ENCODE data around the gene ZMIZ1. TPM values are rescaled to one million over a fixed set of nuclear protein-coding genes. Genes with fewer than 3 reads are reported as not detected.

Gene ZMIZ1
- total RNA-seq, 1 experiment from 2014 or later: 23.5 TPM

DNA sequence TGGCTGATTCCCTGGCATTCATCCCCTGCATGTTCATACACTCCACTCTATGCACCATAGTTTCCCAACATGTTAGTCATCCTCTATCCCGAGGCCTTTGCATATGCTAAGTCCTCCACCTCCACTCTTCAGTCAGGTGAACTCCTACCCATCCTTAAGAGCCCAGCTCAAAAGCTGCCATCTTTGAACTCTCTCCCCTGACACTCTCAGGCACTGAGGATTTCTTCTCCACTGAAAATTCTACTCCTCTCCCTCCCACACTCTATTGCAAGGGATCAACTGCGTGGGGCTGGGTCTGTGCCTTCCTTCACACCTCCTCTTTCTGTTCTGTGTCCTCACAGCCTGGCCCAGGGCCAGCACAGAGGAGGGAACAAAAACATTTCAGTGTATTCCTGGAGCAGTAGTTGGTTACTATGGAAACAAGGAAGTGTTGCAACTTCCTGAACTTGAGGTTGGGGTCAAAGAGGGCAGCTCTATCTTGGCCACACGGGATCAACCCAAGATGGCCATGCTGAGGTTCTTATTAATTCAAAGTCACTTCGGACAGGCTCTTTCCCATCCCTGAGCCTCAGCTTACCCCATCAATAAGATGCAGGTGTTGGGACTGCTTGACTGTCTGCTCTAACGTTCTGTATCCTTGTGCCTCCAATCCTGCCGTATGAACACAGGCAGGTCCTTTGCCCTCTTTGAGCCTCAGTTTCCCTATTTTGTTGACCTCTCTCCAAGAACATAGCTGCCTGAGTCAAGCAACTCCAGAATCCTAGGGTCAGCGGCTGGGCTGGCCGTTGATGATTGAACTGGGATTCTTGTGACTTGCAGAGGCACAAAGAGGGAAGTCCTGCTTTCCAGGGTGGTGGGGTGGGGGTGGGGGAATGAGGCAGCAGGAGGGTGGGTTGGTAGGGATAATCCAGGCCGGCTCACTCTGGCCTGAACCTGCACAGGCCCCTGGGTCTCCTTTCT, 15.5 kb downstream of the ZMIZ1 start:
- peaks cover 65% of the 10 kb centered on the region for H3K4me1 Mint-ChIP-seq (ENCODE audit: low read depth, unreplicated experiment)

DNA sequence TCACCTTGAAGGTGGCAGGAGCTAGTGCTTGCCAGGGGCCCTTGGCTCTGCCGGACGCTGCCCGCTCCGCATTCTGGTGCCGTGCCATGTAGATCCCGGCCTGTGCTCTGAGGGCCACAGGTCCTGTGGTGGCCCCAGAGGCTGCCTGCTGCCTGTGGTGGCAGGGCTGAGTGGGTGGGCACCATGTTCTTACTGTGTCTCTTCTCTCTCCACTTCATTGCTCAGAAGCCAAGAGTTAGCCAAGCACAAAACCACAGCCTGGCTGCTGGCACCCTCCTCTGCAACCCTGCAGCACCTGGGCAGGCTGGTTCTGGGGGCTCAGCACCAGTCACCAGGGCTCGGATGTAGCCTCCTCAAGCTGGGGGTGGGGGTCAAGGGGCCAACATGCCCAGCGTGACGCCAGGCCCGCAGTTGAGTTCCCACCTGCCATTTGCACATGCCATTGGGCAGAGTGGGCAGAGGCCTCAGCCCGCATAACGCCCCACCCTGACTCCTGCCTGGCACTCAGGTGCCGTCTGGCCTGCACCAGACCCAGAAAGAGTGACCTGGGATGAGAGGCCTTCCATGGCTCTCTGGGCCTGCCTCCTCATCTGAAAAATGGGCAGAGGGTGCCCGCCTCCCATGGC, 16.3 kb downstream of the ZMIZ1 start:
- intact Hi-C loops (cut with micrococcal nuclease; ENCODE audit: unreplicated experiment): loop anchor here (5.0 kb wide), 1 partner anchor 42 kb away; no protein-coding TSS in a partner anchor
- no peak overlapping the region for H3K27ac Mint-ChIP-seq (ENCODE audit: unreplicated experiment)
- CTCF ChIA-PET: interaction anchor here (0.7 kb wide), 1 partner anchor 281 kb away, joined by 3 read pairs; no protein-coding TSS in a partner anchor
- no peaks in the 10 kb centered on the region for H3K9me3 Mint-ChIP-seq (ENCODE audit: low read depth, unreplicated experiment)
- no peaks in the 10 kb centered on the region for H3K27me3 Mint-ChIP-seq (ENCODE audit: unreplicated experiment)
- TF ChIP-seq, protein P1, sequence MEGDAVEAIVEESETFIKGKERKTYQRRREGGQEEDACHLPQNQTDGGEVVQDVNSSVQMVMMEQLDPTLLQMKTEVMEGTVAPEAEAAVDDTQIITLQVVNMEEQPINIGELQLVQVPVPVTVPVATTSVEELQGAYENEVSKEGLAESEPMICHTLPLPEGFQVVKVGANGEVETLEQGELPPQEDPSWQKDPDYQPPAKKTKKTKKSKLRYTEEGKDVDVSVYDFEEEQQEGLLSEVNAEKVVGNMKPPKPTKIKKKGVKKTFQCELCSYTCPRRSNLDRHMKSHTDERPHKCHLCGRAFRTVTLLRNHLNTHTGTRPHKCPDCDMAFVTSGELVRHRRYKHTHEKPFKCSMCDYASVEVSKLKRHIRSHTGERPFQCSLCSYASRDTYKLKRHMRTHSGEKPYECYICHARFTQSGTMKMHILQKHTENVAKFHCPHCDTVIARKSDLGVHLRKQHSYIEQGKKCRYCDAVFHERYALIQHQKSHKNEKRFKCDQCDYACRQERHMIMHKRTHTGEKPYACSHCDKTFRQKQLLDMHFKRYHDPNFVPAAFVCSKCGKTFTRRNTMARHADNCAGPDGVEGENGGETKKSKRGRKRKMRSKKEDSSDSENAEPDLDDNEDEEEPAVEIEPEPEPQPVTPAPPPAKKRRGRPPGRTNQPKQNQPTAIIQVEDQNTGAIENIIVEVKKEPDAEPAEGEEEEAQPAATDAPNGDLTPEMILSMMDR (IDR thresholded peaks at IDR 0.05; ENCODE audit: unreplicated experiment): no peak
- no peak overlapping the region for H3K4me3 Mint-ChIP-seq (ENCODE audit: low read depth, unreplicated experiment)
- no TSS peak for BruUV-seq (replicated peaks)
- H3K36me3 Mint-ChIP-seq (ENCODE audit: insufficient read depth, unreplicated experiment): peaks cover 21% of the 10 kb centered on the region
- DNase-seq: no peak
- H3K4me1 Mint-ChIP-seq (ENCODE audit: low read depth, unreplicated experiment): peaks cover 59% of the 10 kb centered on the region

More for the DNA sequence above, 15.5 kb downstream of the ZMIZ1 start:
- Mint-ChIP-seq H3K27ac (ENCODE audit: unreplicated experiment) (peak overlapping the region; percentile 83), H3K36me3 (ENCODE audit: insufficient read depth, unreplicated experiment) (peaks cover 26% of the 10 kb centered on the region), H3K27me3 (ENCODE audit: unreplicated experiment) (no peaks in the 10 kb centered on the region), H3K4me3 (ENCODE audit: low read depth, unreplicated experiment) (peak overlapping the region; percentile 26), H3K9me3 (ENCODE audit: low read depth, unreplicated experiment) (no peaks in the 10 kb centered on the region)
- CTCF ChIA-PET: interaction anchor here (0.7 kb wide), 1 partner anchor 280 kb away, joined by 3 read pairs; no protein-coding TSS in a partner anchor
- TF ChIP-seq, protein P1 (IDR thresholded peaks at IDR 0.05; ENCODE audit: unreplicated experiment): no peak
- DNase-seq: peak; percentile 91
- BruUV-seq (replicated peaks): no TSS peak
- intact Hi-C loops (cut with micrococcal nuclease; ENCODE audit: unreplicated experiment): loop anchor here (5.0 kb wide), 1 partner anchor 43 kb away; no protein-coding TSS in a partner anchor

DNA sequence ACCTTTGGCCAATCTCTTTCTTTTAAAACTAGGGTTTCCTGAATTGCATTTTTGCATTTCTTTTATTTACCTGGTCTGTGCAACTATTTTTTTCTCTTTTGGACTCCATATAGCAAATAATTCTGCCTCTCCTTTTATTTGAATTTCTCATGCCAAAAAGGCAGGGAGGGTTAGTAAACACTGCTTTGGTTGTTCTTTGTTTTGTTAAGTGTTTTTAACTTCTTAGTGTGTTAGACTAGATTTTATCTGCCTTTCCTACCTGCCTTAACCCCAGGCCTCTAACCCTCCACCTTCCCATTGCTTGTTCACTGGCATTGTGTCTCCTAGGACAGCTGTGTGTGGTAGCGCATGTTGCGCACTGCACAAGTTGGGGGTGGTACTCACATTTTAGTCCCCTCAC, 18.1 kb downstream of the ZMIZ1 start:
- no TSS peak for BruUV-seq (replicated peaks)
- peaks cover 13% of the 10 kb centered on the region for H3K36me3 Mint-ChIP-seq (ENCODE audit: insufficient read depth, unreplicated experiment)
- TF ChIP-seq, protein P1 (IDR thresholded peaks at IDR 0.05; ENCODE audit: unreplicated experiment): no peak
- intact Hi-C loops (cut with micrococcal nuclease; ENCODE audit: unreplicated experiment): no loop called here
- no peak overlapping the region for H3K4me3 Mint-ChIP-seq (ENCODE audit: low read depth, unreplicated experiment)
- no peaks in the 10 kb centered on the region for H3K9me3 Mint-ChIP-seq (ENCODE audit: low read depth, unreplicated experiment)
- CTCF ChIA-PET: no interaction called here
- H3K4me1 Mint-ChIP-seq (ENCODE audit: low read depth, unreplicated experiment): peaks cover 58% of the 10 kb centered on the region
- DNase-seq: no peak
- no peaks in the 10 kb centered on the region for H3K27me3 Mint-ChIP-seq (ENCODE audit: unreplicated experiment)
- H3K27ac Mint-ChIP-seq (ENCODE audit: unreplicated experiment): no peak overlapping the region

- intact Hi-C loops (cut with micrococcal nuclease; ENCODE audit: unreplicated experiment): no loop called here
- no peaks in the 10 kb centered on the region for H3K9me3 Mint-ChIP-seq (ENCODE audit: low read depth, unreplicated experiment)
- CTCF ChIA-PET: interaction anchor here (0.6 to 0.7 kb wide), 2 partner anchors 41 to 834 kb away, joined by 3 read pairs; no protein-coding TSS in a partner anchor
- no peak overlapping the region for H3K27ac Mint-ChIP-seq (ENCODE audit: unreplicated experiment)
- H3K36me3 Mint-ChIP-seq (ENCODE audit: insufficient read depth, unreplicated experiment): peaks cover 13% of the 10 kb centered on the region
- H3K4me1 Mint-ChIP-seq (ENCODE audit: low read depth, unreplicated experiment): peaks cover 60% of the 10 kb centered on the region
- TF ChIP-seq, protein P1 (IDR thresholded peaks at IDR 0.05; ENCODE audit: unreplicated experiment): no peak
- no TSS peak for BruUV-seq (replicated peaks)
- no peaks in the 10 kb centered on the region for H3K27me3 Mint-ChIP-seq (ENCODE audit: unreplicated experiment)
- H3K4me3 Mint-ChIP-seq (ENCODE audit: low read depth, unreplicated experiment): no peak overlapping the region
- no peak for DNase-seq
These were observed 19.0 kb downstream of the ZMIZ1 start for GRCh38 chr10:79087721-79088120.

Measured in Calu3 (cell line).